ENCODE results near the gene GIMAP8. TPM values are rescaled to one million over a fixed set of nuclear protein-coding genes. Genes with fewer than 3 reads are reported as not detected.

Gene GIMAP8
- 10 to 100 TPM; 10.3 to 16.4 TPM for total RNA-seq

DNA sequence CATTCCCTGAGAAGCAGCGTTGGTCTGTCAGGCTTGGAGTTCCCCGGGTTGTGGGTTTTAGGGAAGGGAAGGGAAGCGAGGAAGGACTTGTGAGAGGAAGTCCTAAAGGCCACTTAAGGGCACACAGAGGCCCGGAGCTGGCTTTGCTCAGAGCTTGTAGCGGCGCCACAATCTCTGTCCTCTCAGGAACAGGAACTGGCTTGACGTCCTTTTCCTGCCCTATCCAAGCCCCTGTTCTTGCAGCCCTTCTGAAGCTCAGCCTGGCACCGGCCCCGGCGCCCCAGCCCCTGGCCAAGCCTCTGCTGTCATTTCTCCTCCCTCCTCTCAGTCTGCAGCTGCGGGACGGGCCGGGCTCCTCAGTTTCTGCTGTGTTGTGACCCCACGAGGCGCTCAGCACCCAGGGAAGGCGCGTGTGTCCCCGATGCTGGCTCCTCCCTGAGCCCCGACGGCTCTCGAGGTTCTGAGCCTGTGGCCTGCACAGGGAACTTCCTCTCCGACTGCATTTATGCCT is at the start of gene GIMAP8:
GIMAP8 (plus strand) TSS at position 140 of the 511 bp plus-strand sequence. CDS start 16,069 bp downstream, outside the sequence.
- Mint-ChIP-seq H3K4me1 (peaks cover 36% of the 10 kb centered on the region), H3K4me3 (peak within 1 kb of the TSS; percentile 98), H3K9me3 (peaks cover 6% of the 10 kb centered on the region), H3K27me3 (no peaks in the 10 kb centered on the region), H3K36me3 (ENCODE audit: low read depth) (peaks cover 44% of the 10 kb centered on the region), H3K27ac (peak within 1 kb of the TSS; percentile 98)
- ATAC-seq (replicated peaks), result peak; percentile 38

DNA sequence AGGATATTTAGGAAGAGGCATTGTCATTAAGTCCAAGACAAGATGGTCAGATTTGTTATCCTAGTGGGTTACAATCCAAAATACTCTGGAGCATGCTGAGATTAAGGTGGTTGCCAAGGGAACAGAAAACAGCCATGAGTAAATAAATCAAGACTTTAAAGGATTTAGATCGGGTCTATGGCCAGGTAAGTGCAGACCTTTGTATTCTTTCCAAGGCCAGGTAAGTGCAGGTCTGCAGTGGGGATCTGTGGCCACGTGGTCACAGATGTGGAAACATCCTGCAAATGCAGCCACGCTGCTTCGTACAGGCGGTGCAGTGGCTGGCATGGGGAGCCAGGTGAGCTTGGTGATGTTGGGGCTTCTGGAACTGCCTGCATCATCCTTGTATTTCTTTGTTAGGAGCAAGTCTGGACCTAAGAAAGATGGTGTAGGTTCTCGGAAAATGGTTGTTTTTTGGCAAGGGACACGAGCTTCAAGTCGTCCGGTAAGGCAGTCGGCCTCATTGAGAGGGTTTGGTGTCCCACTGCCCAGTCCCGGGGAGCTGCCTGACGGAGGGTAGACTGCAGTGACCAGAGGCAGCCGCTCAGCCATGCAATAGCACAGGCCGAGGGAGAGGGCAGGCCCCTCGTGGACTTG is 49.5 kb upstream of the GIMAP8 start:
- H3K36me3 Mint-ChIP-seq (ENCODE audit: low read depth), result no peaks in the 10 kb centered on the region
- H3K4me1 Mint-ChIP-seq, result peaks cover 12% of the 10 kb centered on the region
- no peaks in the 10 kb centered on the region for H3K27me3 Mint-ChIP-seq
- no peak for ATAC-seq (replicated peaks)
- no peaks in the 10 kb centered on the region for H3K9me3 Mint-ChIP-seq
- no peak overlapping the region for H3K4me3 Mint-ChIP-seq
- H3K27ac Mint-ChIP-seq, result no peak overlapping the region

DNA sequence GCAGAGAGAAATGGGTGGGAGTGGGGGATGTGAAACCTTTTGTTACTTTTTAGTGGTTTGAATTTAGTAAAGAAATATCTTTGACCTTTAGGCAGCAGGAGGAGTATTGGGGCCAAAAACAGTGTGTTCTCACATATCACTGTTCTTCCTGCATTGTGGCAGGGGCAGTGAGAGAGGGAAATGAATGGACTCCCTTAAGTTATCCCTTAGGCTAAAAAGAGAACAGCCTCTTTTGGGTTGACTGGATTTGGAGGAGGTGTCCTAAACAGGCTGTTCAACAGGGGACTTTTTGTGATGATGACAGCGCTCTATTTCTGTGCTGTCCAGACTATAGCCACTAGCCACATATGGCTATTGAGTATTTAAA is 49.0 kb upstream of the GIMAP8 start:
- no peak overlapping the region for H3K4me3 Mint-ChIP-seq
- H3K27ac Mint-ChIP-seq, result no peak overlapping the region
- ATAC-seq (replicated peaks), result no peak
- no peaks in the 10 kb centered on the region for H3K27me3 Mint-ChIP-seq
- peaks cover 17% of the 10 kb centered on the region for H3K4me1 Mint-ChIP-seq
- no peaks in the 10 kb centered on the region for H3K36me3 Mint-ChIP-seq (ENCODE audit: low read depth)
- H3K9me3 Mint-ChIP-seq, result no peaks in the 10 kb centered on the region

DNA sequence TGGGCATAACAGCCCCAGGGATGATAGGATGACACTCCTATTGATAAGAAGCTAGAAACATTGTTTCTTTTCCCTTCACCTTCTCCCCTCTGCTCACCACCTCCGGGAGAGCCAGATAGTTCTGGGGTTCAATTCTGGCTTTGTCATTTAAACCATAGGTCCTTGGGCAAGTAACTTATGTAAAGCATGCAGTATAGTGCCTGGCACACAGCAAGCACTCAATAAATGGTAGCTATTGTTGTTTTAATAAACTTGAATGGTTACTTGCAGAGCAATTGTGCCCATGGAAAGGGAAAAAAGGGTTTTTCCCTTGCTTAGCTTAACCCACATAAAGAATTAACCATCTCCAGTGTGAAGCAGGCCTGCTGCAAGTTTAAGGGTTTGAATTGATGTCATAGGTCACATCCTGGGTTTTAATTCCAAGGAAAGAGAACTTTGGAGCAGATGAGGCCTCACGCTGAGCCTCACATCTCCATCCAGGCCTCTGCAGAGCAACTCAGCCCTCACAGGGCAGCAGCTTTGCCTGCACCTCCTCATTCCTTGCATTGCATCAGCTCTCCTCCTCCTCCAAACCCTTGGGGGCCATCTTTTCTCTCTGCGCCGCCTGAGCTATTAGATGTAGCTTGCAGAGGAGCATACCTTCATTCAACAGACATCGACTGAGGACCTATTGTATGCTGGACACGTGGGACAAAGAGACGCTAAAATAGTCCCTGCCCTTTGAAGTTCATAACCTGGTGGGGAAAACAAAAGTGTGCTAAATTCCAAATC is 48.4 kb upstream of the GIMAP8 start:
- H3K9me3 Mint-ChIP-seq, result no peaks in the 10 kb centered on the region
- H3K36me3 Mint-ChIP-seq (ENCODE audit: low read depth), result peaks cover 3% of the 10 kb centered on the region
- no peak overlapping the region for H3K4me3 Mint-ChIP-seq
- H3K27ac Mint-ChIP-seq, result no peak overlapping the region
- H3K4me1 Mint-ChIP-seq, result peaks cover 23% of the 10 kb centered on the region
- H3K27me3 Mint-ChIP-seq, result no peaks in the 10 kb centered on the region
- no peak for ATAC-seq (replicated peaks)

GRCh38 chr7:150402671-150403321 is 47.6 kb upstream of the GIMAP8 start:
- Mint-ChIP-seq H3K9me3 (no peaks in the 10 kb centered on the region), H3K27me3 (no peaks in the 10 kb centered on the region), H3K27ac (no peak overlapping the region), H3K4me1 (peaks cover 26% of the 10 kb centered on the region), H3K4me3 (no peak overlapping the region), H3K36me3 (ENCODE audit: low read depth) (peaks cover 5% of the 10 kb centered on the region)
- no peak for ATAC-seq (replicated peaks)

GRCh38 chr7:150403376-150404171 is 46.9 kb upstream of the GIMAP8 start:
- Mint-ChIP-seq H3K27me3 (no peaks in the 10 kb centered on the region), H3K9me3 (no peaks in the 10 kb centered on the region), H3K4me3 (peak overlapping the region; percentile 97), H3K4me1 (peaks cover 26% of the 10 kb centered on the region), H3K36me3 (ENCODE audit: low read depth) (peaks cover 5% of the 10 kb centered on the region), H3K27ac (peak overlapping the region; percentile 91)
- no peak for ATAC-seq (replicated peaks)

GRCh38 chr7:150404172-150404804 is 46.1 kb upstream of the GIMAP8 start:
- no peak for ATAC-seq (replicated peaks)
- Mint-ChIP-seq H3K27ac (peak overlapping the region; percentile 91), H3K4me1 (peaks cover 26% of the 10 kb centered on the region), H3K9me3 (no peaks in the 10 kb centered on the region), H3K36me3 (ENCODE audit: low read depth) (peaks cover 5% of the 10 kb centered on the region), H3K27me3 (no peaks in the 10 kb centered on the region), H3K4me3 (peak overlapping the region; percentile 97)

- H3K27ac Mint-ChIP-seq, result peak overlapping the region; percentile 91
- H3K9me3 Mint-ChIP-seq, result no peaks in the 10 kb centered on the region
- peaks cover 26% of the 10 kb centered on the region for H3K4me1 Mint-ChIP-seq
- H3K4me3 Mint-ChIP-seq, result peak overlapping the region; percentile 97
- peak; percentile 74 for ATAC-seq (replicated peaks)
- H3K36me3 Mint-ChIP-seq (ENCODE audit: low read depth), result peaks cover 5% of the 10 kb centered on the region
- H3K27me3 Mint-ChIP-seq, result no peaks in the 10 kb centered on the region
These were observed 45.4 kb upstream of the GIMAP8 start for GRCh38 chr7:150404805-150405583.

- peak; percentile 16 for ATAC-seq (replicated peaks)
- Mint-ChIP-seq H3K4me3 (peak overlapping the region; percentile 97), H3K27ac (peak overlapping the region; percentile 80), H3K4me1 (peaks cover 26% of the 10 kb centered on the region), H3K9me3 (no peaks in the 10 kb centered on the region), H3K27me3 (no peaks in the 10 kb centered on the region), H3K36me3 (ENCODE audit: low read depth) (peaks cover 6% of the 10 kb centered on the region)
These were observed 44.7 kb upstream of the GIMAP8 start for GRCh38 chr7:150405584-150406311.

DNA sequence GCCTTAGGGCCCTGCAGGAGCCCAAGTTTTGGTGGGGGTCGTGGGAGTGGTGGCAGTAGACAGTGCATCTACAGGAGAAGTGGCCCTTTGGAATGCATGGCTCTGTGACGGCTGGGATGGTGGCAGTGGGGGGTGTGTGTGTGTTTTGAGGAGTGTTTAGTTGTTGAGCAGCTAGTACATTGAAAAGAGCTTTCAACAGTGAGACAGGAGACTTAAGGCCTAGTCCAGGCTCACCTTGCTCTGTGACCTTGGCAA is 44.2 kb upstream of the GIMAP8 start:
- Mint-ChIP-seq H3K27ac (peak overlapping the region; percentile 80), H3K36me3 (ENCODE audit: low read depth) (peaks cover 11% of the 10 kb centered on the region), H3K27me3 (no peaks in the 10 kb centered on the region), H3K9me3 (no peaks in the 10 kb centered on the region), H3K4me3 (peak overlapping the region; percentile 97), H3K4me1 (peaks cover 26% of the 10 kb centered on the region)
- ATAC-seq (replicated peaks), result no peak

DNA sequence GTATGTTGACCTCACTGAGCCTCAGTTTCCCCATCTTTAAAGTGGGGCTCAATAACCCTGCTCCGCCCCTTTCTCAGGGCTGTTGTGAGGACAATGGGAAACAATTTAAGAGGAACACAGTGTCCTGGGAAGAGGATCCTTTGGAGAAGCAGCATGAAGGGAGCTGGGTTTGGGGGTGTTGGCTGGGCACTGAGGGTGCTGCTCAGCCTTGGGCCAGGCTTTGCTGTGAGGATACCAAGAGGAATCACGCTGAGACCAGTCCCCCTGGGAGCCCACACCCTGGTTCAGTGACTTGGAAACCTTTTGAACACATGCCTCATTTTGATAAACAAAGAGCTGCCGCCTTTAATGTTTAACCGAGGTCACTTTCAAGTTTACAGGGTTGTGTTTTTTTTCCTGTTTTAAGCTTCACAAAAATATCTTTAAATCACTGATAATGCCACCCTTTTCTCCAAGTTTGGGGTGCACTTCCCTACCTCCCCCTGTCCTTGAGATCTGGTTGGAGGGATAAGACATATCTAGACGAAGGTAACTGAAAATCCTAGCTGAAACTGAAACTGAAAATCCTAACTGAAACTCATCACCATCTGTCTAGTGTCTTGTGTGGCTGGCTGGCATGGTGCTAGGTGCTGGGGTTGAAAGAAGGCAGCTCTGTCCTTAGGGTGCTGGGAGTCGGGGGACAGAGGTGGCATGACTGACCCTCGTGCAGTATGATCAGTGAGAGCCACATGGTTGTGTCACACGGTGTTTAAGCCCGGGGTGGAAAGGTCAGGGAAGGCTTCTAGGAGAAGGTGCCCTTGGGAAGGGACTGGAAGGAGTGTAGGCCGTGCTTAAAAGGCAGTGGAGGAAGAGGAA is 43.6 kb upstream of the GIMAP8 start:
- Mint-ChIP-seq H3K4me1 (peaks cover 26% of the 10 kb centered on the region), H3K27ac (peak overlapping the region; percentile 80), H3K9me3 (no peaks in the 10 kb centered on the region), H3K36me3 (ENCODE audit: low read depth) (peaks cover 12% of the 10 kb centered on the region), H3K4me3 (peak overlapping the region; percentile 97), H3K27me3 (no peaks in the 10 kb centered on the region)
- ATAC-seq (replicated peaks), result peak; percentile 74

All from activated T-helper 17 cell treated with anti-CD3 and anti-CD28 coated beads, Interleukin-2, amount 50 U/mL, for 72 hours (primary cell).